CD14-positive monocyte (primary cell): ENCODE measurements around the gene KRT1. TPM values are rescaled to one million over a fixed set of nuclear protein-coding genes. Genes with fewer than 3 reads are reported as not detected.

Experiments used
- DNase-seq, 3 donors: peaks; one replicate each; pipeline ENCODE4 v3.0.0-alpha.2; 2011 to 2022
- H2AFZ ChIP-seq: 2 replicates; pipeline ENCODE4 v1.6.0; 2012; ENCODE audit warnings: mild to moderate bottlenecking, low read depth, low read length, inconsistent platforms; ENCODE audit not compliant: insufficient read depth, poor library complexity, severe bottlenecking
- H3K27ac ChIP-seq, 2 donors: 1 replicate in 1 of 2; 2 replicates in 1 of 2; pipeline ENCODE4 v1.5.1; 2012 to 2013; ENCODE audit warnings: low read length in 2 of 2, control low read depth in 1 of 2, inconsistent platforms in 1 of 2, low read depth in 1 of 2, mild to moderate bottlenecking in 1 of 2
- H3K27me3 ChIP-seq, 2 donors: one replicate each; pipeline versions ENCODE4 v1.6.0 to v1.6.1; 2011 to 2013; ENCODE audit warnings: low read length in 2 of 2; ENCODE audit not compliant: control insufficient read depth in 2 of 2, insufficient read depth in 2 of 2
- H3K36me3 ChIP-seq, 2 donors: replicated peaks in 1 of 2; 1 replicate in 1 of 2; 2 replicates in 1 of 2; pipeline versions ENCODE4 v1.5.1 to v1.6.1; 2012 to 2013; ENCODE audit warnings: low read length in 2 of 2, control low read depth in 1 of 2, inconsistent platforms in 1 of 2, mild to moderate bottlenecking in 1 of 2; ENCODE audit not compliant: insufficient read depth in 2 of 2, control insufficient read depth in 1 of 2
- H3K4me1 ChIP-seq, 2 donors: 1 replicate in 1 of 2; 2 replicates in 1 of 2; pipeline versions ENCODE4 v1.5.1 to v1.6.1; 2012 to 2013; ENCODE audit warnings: low read length in 2 of 2, control low read depth in 1 of 2, inconsistent platforms in 1 of 2, mild to moderate bottlenecking in 1 of 2, moderate library complexity in 1 of 2; ENCODE audit not compliant: insufficient read depth in 2 of 2, control insufficient read depth in 1 of 2
- H3K4me2 ChIP-seq: replicated peaks from 2 replicates; pipeline ENCODE3; 2012; ENCODE audit warnings: low read length, moderate library complexity, mild to moderate bottlenecking; ENCODE audit not compliant: poor library complexity, severe bottlenecking; ENCODE audit errors: extremely low read depth
- H3K4me3 ChIP-seq, 3 experiments: fragments of 200-600 bp in 1 of 3; sonication (generic) in 1 of 3; replicated peaks in 1 of 3; 1 replicate in 2 of 3; 2 replicates in 1 of 3; pipeline ENCODE4 v1.5.1; 2011 to 2013; ENCODE audit warnings: low read length in 3 of 3, mild to moderate bottlenecking in 3 of 3, control low read depth in 2 of 3, low read depth in 2 of 3, inconsistent platforms in 1 of 3, moderate library complexity in 1 of 3
- H3K79me2 ChIP-seq: 2 replicates; pipeline ENCODE4 v1.6.0; 2012; ENCODE audit warnings: mild to moderate bottlenecking, control low read depth, inconsistent platforms, low read length, moderate library complexity; ENCODE audit not compliant: insufficient read depth
- H3K9ac ChIP-seq: 2 replicates; pipeline ENCODE4 v1.6.0; 2017; ENCODE audit warnings: low read length, mild to moderate bottlenecking; ENCODE audit not compliant: insufficient read depth, poor library complexity, severe bottlenecking
- H3K9me3 ChIP-seq, 2 donors: replicated peaks in 1 of 2; 1 replicate in 1 of 2; 2 replicates in 1 of 2; pipeline versions ENCODE4 v1.5.1 to v1.6.1; 2012 to 2013; ENCODE audit warnings: low read length in 2 of 2, control low read depth in 1 of 2; ENCODE audit not compliant: control insufficient read depth in 1 of 2, insufficient read depth in 1 of 2
- H4K20me1 ChIP-seq: 2 replicates; pipeline ENCODE4 v1.6.0; 2012; ENCODE audit warnings: mild to moderate bottlenecking, low read length, control low read depth, moderate library complexity; ENCODE audit not compliant: insufficient read depth
- H3K27ac Mint-ChIP-seq, 7 donors: one replicate each; pipeline ENCODE4 v1.8.0; 2020; ENCODE audit warnings: mild to moderate bottlenecking in 7 of 7, mixed read lengths in 7 of 7, moderate library complexity in 6 of 7, inconsistent platforms in 2 of 7
- H3K27me3 Mint-ChIP-seq, 3 donors: one replicate each; pipeline ENCODE4 v1.8.0; 2021 to 2022; ENCODE audit warnings: low read depth in 3 of 3, mild to moderate bottlenecking in 3 of 3, mixed read lengths in 3 of 3, moderate library complexity in 3 of 3, inconsistent platforms in 1 of 3
- H3K36me3 Mint-ChIP-seq, 2 donors: one replicate each; pipeline ENCODE4 v1.8.0; 2020; ENCODE audit warnings: mixed read lengths in 2 of 2, inconsistent platforms in 1 of 2, mild to moderate bottlenecking in 1 of 2
- H3K4me1 Mint-ChIP-seq: one replicate; pipeline ENCODE4 v1.8.0; 2020; ENCODE audit warnings: mild to moderate bottlenecking, mixed read lengths
- H3K4me3 Mint-ChIP-seq, 2 donors: one replicate each; pipeline ENCODE4 v1.8.0; 2020; ENCODE audit warnings: mild to moderate bottlenecking in 2 of 2, mixed read lengths in 2 of 2, moderate library complexity in 1 of 2
- H3K9me3 Mint-ChIP-seq, 7 donors: one replicate each; pipeline ENCODE4 v1.8.0; 2020 to 2022; ENCODE audit warnings: mixed read lengths in 7 of 7, mild to moderate bottlenecking in 6 of 7, moderate library complexity in 6 of 7, inconsistent platforms in 2 of 7
- CTCF ChIP-seq: fragments of 200-600 bp; IDR thresholded peaks from one replicate; pipeline ENCODE4 v1.8.0; 2022; ENCODE audit warnings: antibody characterized with exemption, mild to moderate bottlenecking
- WGBS: methylation state at CpG from one replicate; pipeline ENCODE4 v1.1.5; 2013; ENCODE audit warnings: missing lambda C conversion rate; ENCODE audit not compliant: insufficient coverage; 5-methylcytosine and 5-hydroxymethylcytosine counted together
- intact Hi-C, 2 donors: fragments of 100-400 bp; cut with micrococcal nuclease; formaldehyde crosslinking; loops; one replicate each; pipeline versions ENCODE4 v1.15.0 to v1.15.1; 2023
- polyA plus RNA-seq, 3 donors: library from polyadenylated mRNA; depleted of rRNA in 1 of 3; unstranded in 2 of 3; stranded (reverse) in 1 of 3; fragments of 300-500 nt in 2 of 3; fragments of >200 nt in 1 of 3; fragmentation: Illumina TruSeq in 2 of 3; gene quantifications; 1 replicate in 2 of 3; 2 replicates in 1 of 3; pipeline ENCODE4 v1.2.3, GENCODE V29; 2012 to 2021

The KRT1 gene
- polyA plus RNA-seq, 3 donors = not detected

GRCh38 chr12:52676163-52676562, 4.0 kb downstream of the KRT1 start:
- Histone ChIP-seq H4K20me1 (no peaks in the 10 kb centered on the region), H3K4me2 (no peak overlapping the region), H3K27me3 (no peaks in the 10 kb centered on the region), H3K9ac (no peak overlapping the region), H3K4me3 (no peak overlapping the region), H3K9me3 (no peaks in the 10 kb centered on the region), H3K27ac (no peak overlapping the region), H3K36me3 (no peaks in the 10 kb centered on the region), H2AFZ (no peak overlapping the region), H3K79me2 (no peaks in the 10 kb centered on the region), H3K4me1 (no peaks in the 10 kb centered on the region)
- no peak for DNase-seq
- no peak overlapping the region for H3K4me3 Mint-ChIP-seq
- H3K27me3 Mint-ChIP-seq = peaks cover 0 to 2% (median 0%) of the 10 kb centered on the region in 3 donors
- H3K4me1 Mint-ChIP-seq = no peaks in the 10 kb centered on the region
- no peaks in the 10 kb centered on the region for H3K36me3 Mint-ChIP-seq
- H3K9me3 Mint-ChIP-seq = no peaks in the 10 kb centered on the region
- H3K27ac Mint-ChIP-seq = peak overlapping the region in 1 of 7 donors; percentile 46
- intact Hi-C loops = no loop called here
- 86% methylated on average over 5 of the region's 7 CpGs for WGBS
- no peak for TF ChIP-seq CTCF

GRCh38 chr12:52675301-52675701, 4.9 kb downstream of the KRT1 start:
- Histone ChIP-seq H3K36me3 (no peaks in the 10 kb centered on the region), H4K20me1 (no peaks in the 10 kb centered on the region), H3K9ac (no peak overlapping the region), H3K27ac (no peak overlapping the region), H3K4me3 (no peak overlapping the region), H3K9me3 (no peaks in the 10 kb centered on the region), H3K4me2 (no peak overlapping the region), H3K27me3 (no peaks in the 10 kb centered on the region), H2AFZ (no peak overlapping the region), H3K79me2 (no peaks in the 10 kb centered on the region), H3K4me1 (no peaks in the 10 kb centered on the region)
- Mint-ChIP-seq H3K27ac (no peak overlapping the region), H3K9me3 (no peaks in the 10 kb centered on the region), H3K4me3 (no peak overlapping the region), H3K36me3 (no peaks in the 10 kb centered on the region), H3K27me3 (peaks cover 0 to 2% (median 0%) of the 10 kb centered on the region in 3 donors), H3K4me1 (no peaks in the 10 kb centered on the region)
- 92% methylated on average over 15 of the region's 28 CpGs for WGBS
- no peak for DNase-seq
- intact Hi-C loops = no loop called here
- TF ChIP-seq CTCF = no peak
